ENCODE measurements around the gene GSX2. TPM values are rescaled to one million over a fixed set of nuclear protein-coding genes. Genes with fewer than 3 reads are reported as not detected.

The GSX2 gene
- total and polyA plus RNA-seq, 10 donors = 0.47 TPM; not detected in 9

DNA sequence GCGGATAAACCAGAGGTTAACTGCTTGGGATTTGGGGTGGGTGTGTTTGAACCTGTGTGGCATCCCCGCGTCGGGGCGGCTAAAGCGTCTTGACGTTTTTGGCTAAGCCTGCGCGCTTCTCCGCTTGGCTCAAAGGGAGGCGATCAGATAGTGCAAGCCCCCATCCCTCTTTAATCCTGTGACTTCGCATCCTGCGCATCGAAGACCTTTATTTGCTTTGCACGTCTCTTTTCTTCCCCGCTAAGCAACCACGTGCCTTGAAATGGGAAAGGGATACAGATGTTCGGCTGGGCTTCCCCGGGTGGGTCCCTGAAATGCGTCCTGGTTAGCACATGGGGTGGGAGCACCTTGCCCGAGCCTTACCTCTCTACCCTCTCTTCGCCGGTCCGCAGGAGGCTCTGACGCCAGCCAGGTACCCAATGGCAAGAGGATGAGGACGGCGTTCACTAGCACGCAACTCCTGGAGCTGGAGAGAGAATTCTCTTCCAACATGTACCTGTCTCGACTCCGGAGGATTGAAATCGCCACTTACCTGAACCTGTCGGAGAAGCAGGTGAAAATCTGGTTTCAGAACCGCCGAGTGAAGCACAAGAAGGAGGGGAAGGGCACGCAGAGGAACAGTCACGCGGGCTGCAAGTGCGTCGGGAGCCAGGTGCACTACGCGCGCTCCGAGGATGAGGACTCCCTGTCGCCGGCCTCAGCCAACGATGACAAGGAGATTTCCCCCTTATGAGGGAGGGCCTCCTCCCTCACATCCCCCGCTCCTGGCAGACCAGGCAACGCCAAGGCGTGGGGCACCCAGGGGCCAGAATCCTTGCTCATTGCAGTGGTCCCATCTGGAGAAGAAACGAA, 1.5 kb downstream of the GSX2 start:
- H3K27ac ChIP-seq = no peak overlapping the region
- H3K27me3 ChIP-seq (replicated peaks in 1 of 7) = peaks cover 0 to 100% (median 91%) of the 10 kb centered on the region in 7 donors
- H3K4me3 ChIP-seq = peak overlapping the region in 7 of 8 donors; percentile 11 to 65 (median 29)
- H3K36me3 ChIP-seq = no peaks in the 10 kb centered on the region
- intact Hi-C loops (cut with DNase I; ENCODE audit: low total_unique reads) = no loop called here
- no peaks in the 10 kb centered on the region for H3K9me3 ChIP-seq
- WGBS, 5 donors = 6 to 9% (median 7%) methylated on average over 47 to 50 of the region's 50 CpGs
- TF ChIP-seq POLR2AphosphoS5 (IDR thresholded peaks at IDR 0.05) (no peak), POLR2A (IDR thresholded peaks at IDR 0.05) (no peak)
- TF ChIP-seq, protein P1, sequence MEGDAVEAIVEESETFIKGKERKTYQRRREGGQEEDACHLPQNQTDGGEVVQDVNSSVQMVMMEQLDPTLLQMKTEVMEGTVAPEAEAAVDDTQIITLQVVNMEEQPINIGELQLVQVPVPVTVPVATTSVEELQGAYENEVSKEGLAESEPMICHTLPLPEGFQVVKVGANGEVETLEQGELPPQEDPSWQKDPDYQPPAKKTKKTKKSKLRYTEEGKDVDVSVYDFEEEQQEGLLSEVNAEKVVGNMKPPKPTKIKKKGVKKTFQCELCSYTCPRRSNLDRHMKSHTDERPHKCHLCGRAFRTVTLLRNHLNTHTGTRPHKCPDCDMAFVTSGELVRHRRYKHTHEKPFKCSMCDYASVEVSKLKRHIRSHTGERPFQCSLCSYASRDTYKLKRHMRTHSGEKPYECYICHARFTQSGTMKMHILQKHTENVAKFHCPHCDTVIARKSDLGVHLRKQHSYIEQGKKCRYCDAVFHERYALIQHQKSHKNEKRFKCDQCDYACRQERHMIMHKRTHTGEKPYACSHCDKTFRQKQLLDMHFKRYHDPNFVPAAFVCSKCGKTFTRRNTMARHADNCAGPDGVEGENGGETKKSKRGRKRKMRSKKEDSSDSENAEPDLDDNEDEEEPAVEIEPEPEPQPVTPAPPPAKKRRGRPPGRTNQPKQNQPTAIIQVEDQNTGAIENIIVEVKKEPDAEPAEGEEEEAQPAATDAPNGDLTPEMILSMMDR (IDR thresholded peaks at IDR 0.05 in 8 of 11, conservative IDR thresholded peaks at IDR 0.05 in 3 of 11) = no peak
- DNase-seq = no peak
- H3K4me1 ChIP-seq = peaks cover 17 to 63% (median 41%) of the 10 kb centered on the region in 6 donors

DNA sequence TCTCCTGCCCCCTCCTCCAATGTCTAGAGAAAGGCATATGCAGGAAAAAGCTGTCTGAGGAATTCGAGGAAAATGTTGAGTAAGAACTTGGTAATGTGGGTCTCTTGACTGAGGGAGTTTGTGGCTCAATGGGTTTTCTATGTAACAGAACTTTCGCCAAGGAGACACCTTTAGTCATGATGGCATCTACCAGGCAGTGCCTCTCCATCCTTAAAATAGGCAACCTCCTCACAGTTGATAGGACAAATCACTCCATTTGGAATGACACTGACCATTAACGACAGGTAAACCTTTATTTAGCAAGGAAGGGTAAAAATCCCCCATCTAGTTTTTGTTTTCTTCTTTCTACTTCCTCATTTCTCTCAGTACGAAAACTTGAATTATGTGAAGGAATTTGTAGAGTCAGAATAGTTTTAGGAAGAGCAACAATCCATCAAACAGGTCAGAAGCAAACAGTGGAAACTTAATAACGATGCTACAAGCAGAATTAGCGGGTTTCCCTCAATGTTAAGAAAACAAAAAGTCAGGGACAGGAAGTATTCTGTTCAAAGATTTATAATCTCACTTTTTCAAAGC, 2.7 kb downstream of the GSX2 start:
- TF ChIP-seq POLR2AphosphoS5 (IDR thresholded peaks at IDR 0.05) = no peak
- TF ChIP-seq, protein P1 (IDR thresholded peaks at IDR 0.05 in 8 of 11, conservative IDR thresholded peaks at IDR 0.05 in 3 of 11) = no peak
- TF ChIP-seq POLR2A (IDR thresholded peaks at IDR 0.05) = no peak
- Histone ChIP-seq H3K27ac (no peak overlapping the region), H3K4me1 (peaks cover 17 to 63% (median 41%) of the 10 kb centered on the region in 6 donors), H3K27me3 (replicated peaks in 1 of 7) (peaks cover 0 to 100% (median 83%) of the 10 kb centered on the region in 7 donors), H3K9me3 (no peaks in the 10 kb centered on the region), H3K4me3 (no peak overlapping the region), H3K36me3 (no peaks in the 10 kb centered on the region)
- no peak for DNase-seq
- WGBS, 5 donors = 16 to 22% (median 20%) methylated on average over 6 of the region's 6 CpGs
- intact Hi-C loops (cut with DNase I; ENCODE audit: low total_unique reads) = no loop called here

DNA sequence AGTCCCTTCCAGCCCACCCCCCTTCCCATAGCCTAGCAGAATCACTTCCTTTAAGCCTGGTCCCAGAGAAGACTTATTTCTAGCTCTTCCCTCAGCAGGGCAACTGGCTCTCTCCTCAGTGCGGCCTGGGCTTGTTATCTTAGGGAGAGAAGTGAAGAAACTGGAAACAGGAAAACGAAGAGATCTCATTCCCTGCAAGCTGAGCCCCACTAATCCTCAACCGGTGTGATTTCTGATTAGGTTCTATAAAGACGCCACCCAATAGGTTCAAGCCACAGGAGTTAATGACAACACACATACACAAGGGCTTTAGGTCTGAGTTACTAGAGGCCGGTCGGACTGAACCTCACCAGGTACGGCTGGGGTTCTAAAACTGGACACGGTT, 3.2 kb downstream of the GSX2 start:
- Histone ChIP-seq H3K4me1 (peaks cover 17 to 66% (median 44%) of the 10 kb centered on the region in 6 donors), H3K27ac (no peak overlapping the region), H3K27me3 (replicated peaks in 1 of 7) (peaks cover 0 to 100% (median 83%) of the 10 kb centered on the region in 7 donors), H3K9me3 (no peaks in the 10 kb centered on the region), H3K36me3 (no peaks in the 10 kb centered on the region), H3K4me3 (no peak overlapping the region)
- 4 to 12% (median 8%) methylated on average over 4 to 8 of the region's 8 CpGs for WGBS, 5 donors
- TF ChIP-seq, protein P1 (IDR thresholded peaks at IDR 0.05 in 8 of 11, conservative IDR thresholded peaks at IDR 0.05 in 3 of 11) = no peak
- TF ChIP-seq POLR2AphosphoS5 (IDR thresholded peaks at IDR 0.05) (no peak), POLR2A (IDR thresholded peaks at IDR 0.05) (no peak)
- no peak for DNase-seq
- intact Hi-C loops (cut with DNase I; ENCODE audit: low total_unique reads) = no loop called here

DNA sequence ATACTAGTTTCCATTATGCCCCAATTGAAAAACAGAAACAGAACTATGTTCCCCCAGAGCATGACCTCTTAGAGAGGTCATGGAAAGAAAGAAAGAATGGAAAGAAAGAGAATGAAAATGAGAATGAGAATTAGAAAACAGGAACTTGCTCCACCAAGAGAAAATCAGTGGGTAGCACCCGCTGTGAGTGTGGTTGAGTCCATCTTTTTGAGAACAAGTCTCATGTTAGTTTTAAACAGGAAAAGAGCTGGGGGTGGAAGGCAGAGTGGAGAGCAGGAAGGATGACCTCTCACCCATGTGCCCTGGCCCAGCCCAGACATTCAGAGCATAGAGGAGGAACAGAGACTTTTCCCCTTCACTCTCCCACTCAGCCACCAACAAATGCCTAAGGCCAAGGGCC, 4.9 kb downstream of the GSX2 start:
- no peak for DNase-seq
- Histone ChIP-seq H3K4me1 (peaks cover 14 to 71% (median 47%) of the 10 kb centered on the region in 6 donors), H3K36me3 (no peaks in the 10 kb centered on the region), H3K27ac (no peak overlapping the region), H3K4me3 (no peak overlapping the region), H3K27me3 (replicated peaks in 1 of 7) (peaks cover 0 to 100% (median 83%) of the 10 kb centered on the region in 7 donors), H3K9me3 (no peaks in the 10 kb centered on the region)
- 31 to 51% (median 42%) methylated on average over 1 of the region's 1 CpG for WGBS, 5 donors
- TF ChIP-seq POLR2A (IDR thresholded peaks at IDR 0.05) (no peak), POLR2AphosphoS5 (IDR thresholded peaks at IDR 0.05) (no peak)
- TF ChIP-seq, protein P1 (IDR thresholded peaks at IDR 0.05 in 8 of 11, conservative IDR thresholded peaks at IDR 0.05 in 3 of 11) = no peak
- intact Hi-C loops (cut with DNase I; ENCODE audit: low total_unique reads) = no loop called here
